A673 (cell line): ENCODE data around the gene DUSP11.

Experiments used
- EZH2 ChIP-seq: fragments of 200-600 bp; sonication (generic); IDR thresholded peaks from 2 replicates; pipeline ENCODE4 v1.6.1; 2017; ENCODE audit warnings: borderline replicate concordance, low read depth, mild to moderate bottlenecking, mixed read lengths, antibody characterized with exemption, low read length; ENCODE audit not compliant: poor library complexity, severe bottlenecking
- TF ChIP-seq, protein P1 (sequence below): fragments of 300-800, 200-600 bp; sonication (generic); conservative IDR thresholded peaks from 2 replicates; pipeline ENCODE4 v1.5.1; 2017; ENCODE audit warnings: low read depth, mild to moderate bottlenecking, antibody characterized with exemption, low read length, moderate library complexity, mixed read lengths

GRCh38 chr2:73718851-73719621 lies 60.9 kb downstream of the DUSP11 start:
- TF ChIP-seq, protein P1, sequence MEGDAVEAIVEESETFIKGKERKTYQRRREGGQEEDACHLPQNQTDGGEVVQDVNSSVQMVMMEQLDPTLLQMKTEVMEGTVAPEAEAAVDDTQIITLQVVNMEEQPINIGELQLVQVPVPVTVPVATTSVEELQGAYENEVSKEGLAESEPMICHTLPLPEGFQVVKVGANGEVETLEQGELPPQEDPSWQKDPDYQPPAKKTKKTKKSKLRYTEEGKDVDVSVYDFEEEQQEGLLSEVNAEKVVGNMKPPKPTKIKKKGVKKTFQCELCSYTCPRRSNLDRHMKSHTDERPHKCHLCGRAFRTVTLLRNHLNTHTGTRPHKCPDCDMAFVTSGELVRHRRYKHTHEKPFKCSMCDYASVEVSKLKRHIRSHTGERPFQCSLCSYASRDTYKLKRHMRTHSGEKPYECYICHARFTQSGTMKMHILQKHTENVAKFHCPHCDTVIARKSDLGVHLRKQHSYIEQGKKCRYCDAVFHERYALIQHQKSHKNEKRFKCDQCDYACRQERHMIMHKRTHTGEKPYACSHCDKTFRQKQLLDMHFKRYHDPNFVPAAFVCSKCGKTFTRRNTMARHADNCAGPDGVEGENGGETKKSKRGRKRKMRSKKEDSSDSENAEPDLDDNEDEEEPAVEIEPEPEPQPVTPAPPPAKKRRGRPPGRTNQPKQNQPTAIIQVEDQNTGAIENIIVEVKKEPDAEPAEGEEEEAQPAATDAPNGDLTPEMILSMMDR = no peak
- no peak for TF ChIP-seq EZH2
